HUES6 (cell line): ENCODE data around the gene PRSS2.
"Not testable (repeated sequence)": the region's sequence is repeated elsewhere in the genome, so short reads cannot be mapped to it uniquely, and the experiment has no call there.

Experiments
- H3K27ac ChIP-seq: 2 replicates; pipeline ENCODE4 v1.7.0; 2013; ENCODE audit warnings: low read depth, mild to moderate bottlenecking, low read length, inconsistent platforms
- H3K27me3 ChIP-seq: 2 replicates; pipeline ENCODE4 v1.6.1; 2013; ENCODE audit warnings: low read length; ENCODE audit not compliant: control insufficient read depth, insufficient read depth
- H3K36me3 ChIP-seq: 2 replicates; pipeline ENCODE4 v1.6.1; 2013; ENCODE audit warnings: low read length; ENCODE audit not compliant: control insufficient read depth, insufficient read depth
- H3K4me1 ChIP-seq: 2 replicates; pipeline ENCODE4 v1.6.1; 2013; ENCODE audit warnings: low read length; ENCODE audit not compliant: control insufficient read depth, insufficient read depth
- H3K4me3 ChIP-seq: 2 replicates; pipeline ENCODE4 v1.5.1; 2013; ENCODE audit warnings: low read depth, low read length
- H3K9ac ChIP-seq: one replicate; pipeline ENCODE4 v1.6.1; 2013; ENCODE audit warnings: mild to moderate bottlenecking, low read length
- H3K9me3 ChIP-seq: 2 replicates; pipeline ENCODE4 v1.6.1; 2013; ENCODE audit warnings: low read depth, low read length; ENCODE audit not compliant: control insufficient read depth, insufficient read depth

The PRSS2 gene

GRCh38 chr7:142749218-142749993 lies 21.4 kb upstream of the PRSS2 start, which contains the start of gene PRSS1:
PRSS1 (plus strand) TSS chr7:142749472; CDS start chr7:142749485, 13 bp downstream.
- no peak within 1 kb of the TSS for H3K27ac ChIP-seq
- peaks cover 2% of the 10 kb centered on the region; the same call in 1 of the 2 replicates for H3K4me1 ChIP-seq
- no peak within 1 kb of the TSS for H3K9ac ChIP-seq
- H3K9me3 ChIP-seq, result no peaks in the 10 kb centered on the region
- H3K27me3 ChIP-seq, result no peaks in the 10 kb centered on the region; the same call in 1 of the 2 replicates
- H3K4me3 ChIP-seq, result no peak within 1 kb of the TSS
- no peaks in the 10 kb centered on the region for H3K36me3 ChIP-seq

GRCh38 chr7:142750321-142750938 lies 20.3 kb upstream of the PRSS2 start:
- no peak overlapping the region for H3K9ac ChIP-seq
- no peak overlapping the region for H3K4me3 ChIP-seq
- H3K4me1 ChIP-seq, result peaks cover 2% of the 10 kb centered on the region; the same call in 1 of the 2 replicates
- no peaks in the 10 kb centered on the region for H3K36me3 ChIP-seq
- no peaks in the 10 kb centered on the region for H3K9me3 ChIP-seq
- no peaks in the 10 kb centered on the region; the same call in 1 of the 2 replicates for H3K27me3 ChIP-seq
- no peak overlapping the region for H3K27ac ChIP-seq

GRCh38 chr7:142751526-142752175 lies 19.1 kb upstream of the PRSS2 start:
- H3K9me3 ChIP-seq, H3K9ac ChIP-seq, H3K27ac ChIP-seq, H3K4me1 ChIP-seq, H3K4me3 ChIP-seq, H3K27me3 ChIP-seq, H3K36me3 ChIP-seq: not testable (repeated sequence)

GRCh38 chr7:142752376-142753225 lies 18.2 kb upstream of the PRSS2 start:
- Histone ChIP-seq H3K9ac (no peak overlapping the region), H3K4me1 (peaks cover 2% of the 10 kb centered on the region; the same call in 1 of the 2 replicates)

GRCh38 chr7:142753366-142753765 lies 17.4 kb upstream of the PRSS2 start:
- H3K9me3 ChIP-seq, result no peaks in the 10 kb centered on the region
- no peak overlapping the region for H3K4me3 ChIP-seq
- no peaks in the 10 kb centered on the region; the same call in 1 of the 2 replicates for H3K27me3 ChIP-seq
- peaks cover 2% of the 10 kb centered on the region; the same call in 1 of the 2 replicates for H3K4me1 ChIP-seq
- H3K27ac ChIP-seq, result no peak overlapping the region
- no peak overlapping the region for H3K9ac ChIP-seq
- H3K36me3 ChIP-seq, result no peaks in the 10 kb centered on the region

More at GRCh38 chr7:142752376-142753225, 18.2 kb upstream of the PRSS2 start:
- H3K4me3 ChIP-seq, result no peak overlapping the region
- no peaks in the 10 kb centered on the region for H3K36me3 ChIP-seq
- no peak overlapping the region for H3K27ac ChIP-seq
- H3K27me3 ChIP-seq, result no peaks in the 10 kb centered on the region; the same call in 1 of the 2 replicates
- no peaks in the 10 kb centered on the region for H3K9me3 ChIP-seq

GRCh38 chr7:142753925-142754491 lies 16.8 kb upstream of the PRSS2 start:
- H3K36me3 ChIP-seq, H3K27me3 ChIP-seq, H3K4me1 ChIP-seq, H3K4me3 ChIP-seq, H3K27ac ChIP-seq, H3K9me3 ChIP-seq, H3K9ac ChIP-seq: not testable (repeated sequence)

- H3K36me3 ChIP-seq, result no peaks in the 10 kb centered on the region
- H3K9ac ChIP-seq, result no peak overlapping the region
- no peaks in the 10 kb centered on the region; the same call in 1 of the 2 replicates for H3K27me3 ChIP-seq
- H3K27ac ChIP-seq, result no peak overlapping the region
- H3K4me3 ChIP-seq, result no peak overlapping the region
- no peaks in the 10 kb centered on the region for H3K9me3 ChIP-seq
- H3K4me1 ChIP-seq, result peaks cover 2% of the 10 kb centered on the region; the same call in 1 of the 2 replicates
Observed at GRCh38 chr7:142754681-142755575, 15.8 kb upstream of the PRSS2 start.

- H3K27me3 ChIP-seq, H3K4me1 ChIP-seq, H3K27ac ChIP-seq, H3K9ac ChIP-seq, H3K36me3 ChIP-seq, H3K4me3 ChIP-seq, H3K9me3 ChIP-seq: not testable (repeated sequence)
Observed at GRCh38 chr7:142758312-142758711, 12.5 kb upstream of the PRSS2 start.

- no peak overlapping the region for H3K9ac ChIP-seq
Observed at GRCh38 chr7:142759433-142759832, 11.3 kb upstream of the PRSS2 start.

More at GRCh38 chr7:142759433-142759832, 11.3 kb upstream of the PRSS2 start:
- H3K36me3 ChIP-seq, result no peaks in the 10 kb centered on the region
- H3K9me3 ChIP-seq, result no peaks in the 10 kb centered on the region
- H3K4me1 ChIP-seq, result no peaks in the 10 kb centered on the region
- H3K27me3 ChIP-seq, result no peaks in the 10 kb centered on the region
- H3K4me3 ChIP-seq, result no peak overlapping the region
- H3K27ac ChIP-seq, result no peak overlapping the region
